ENCODE results near the gene ID1. TPM values are rescaled to one million over a fixed set of nuclear protein-coding genes. Genes with fewer than 3 reads are reported as not detected.

ID1 gene
- total and polyA plus RNA-seq, 2 of the 13 experiments (the other 11 are each of a cell fraction or from before 2014, with no cell fraction given): 320 to 419 TPM

DNA sequence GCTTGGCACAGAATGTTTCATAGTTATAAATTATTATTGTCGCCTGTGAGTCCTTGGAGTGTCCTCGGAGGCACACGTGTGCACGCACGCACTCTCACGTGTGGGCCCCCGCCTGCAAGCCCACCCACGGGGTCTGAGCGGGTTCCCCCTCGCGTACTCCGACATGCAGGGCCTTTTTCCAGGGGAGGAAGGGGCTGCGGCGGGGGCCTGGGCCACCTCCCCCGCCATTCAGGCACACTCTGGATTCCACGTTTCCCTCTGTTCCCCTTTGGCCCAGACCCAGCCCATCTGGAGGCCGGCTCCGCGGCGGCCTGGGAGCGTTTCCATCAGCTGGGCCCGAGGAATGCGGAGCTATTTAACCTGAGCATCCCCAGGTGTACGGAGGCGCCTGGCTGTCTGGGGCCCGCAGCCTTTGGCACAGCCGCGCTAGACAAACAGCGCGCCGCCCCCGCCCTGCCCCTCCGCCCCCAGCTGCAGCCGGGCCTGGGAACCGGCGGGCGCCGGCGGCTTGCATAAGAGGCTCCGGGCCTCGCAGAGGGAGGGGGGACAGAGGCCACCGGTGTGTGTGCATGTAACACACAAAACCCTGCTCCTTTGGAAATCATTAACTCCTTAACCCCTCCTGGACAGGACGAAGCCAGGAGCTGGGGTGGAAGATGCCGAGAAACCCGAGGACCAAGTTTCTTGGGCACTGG is 3.3 kb downstream of the ID1 start (continued):
- TF ChIP-seq, protein P1, sequence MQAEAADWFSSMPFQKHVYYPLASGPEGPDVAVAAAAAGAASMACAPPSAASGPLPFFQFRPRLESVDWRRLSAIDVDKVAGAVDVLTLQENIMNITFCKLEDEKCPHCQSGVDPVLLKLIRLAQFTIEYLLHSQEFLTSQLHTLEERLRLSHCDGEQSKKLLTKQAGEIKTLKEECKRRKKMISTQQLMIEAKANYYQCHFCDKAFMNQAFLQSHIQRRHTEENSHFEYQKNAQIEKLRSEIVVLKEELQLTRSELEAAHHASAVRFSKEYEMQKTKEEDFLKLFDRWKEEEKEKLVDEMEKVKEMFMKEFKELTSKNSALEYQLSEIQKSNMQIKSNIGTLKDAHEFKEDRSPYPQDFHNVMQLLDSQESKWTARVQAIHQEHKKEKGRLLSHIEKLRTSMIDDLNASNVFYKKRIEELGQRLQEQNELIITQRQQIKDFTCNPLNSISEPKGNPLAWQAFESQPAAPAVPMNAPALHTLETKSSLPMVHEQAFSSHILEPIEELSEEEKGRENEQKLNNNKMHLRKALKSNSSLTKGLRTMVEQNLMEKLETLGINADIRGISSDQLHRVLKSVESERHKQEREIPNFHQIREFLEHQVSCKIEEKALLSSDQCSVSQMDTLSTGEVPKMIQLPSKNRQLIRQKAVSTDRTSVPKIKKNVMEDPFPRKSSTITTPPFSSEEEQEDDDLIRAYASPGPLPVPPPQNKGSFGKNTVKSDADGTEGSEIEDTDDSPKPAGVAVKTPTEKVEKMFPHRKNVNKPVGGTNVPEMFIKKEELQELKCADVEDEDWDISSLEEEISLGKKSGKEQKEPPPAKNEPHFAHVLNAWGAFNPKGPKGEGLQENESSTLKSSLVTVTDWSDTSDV (CRISPR knock-in tag; IDR thresholded peaks at IDR 0.05): peak; percentile 84; the same call in 1 of the 2 replicates
- TF ChIP-seq ZMYM3 (CRISPR knock-in tag; IDR thresholded peaks at IDR 0.05) (peak; percentile 97), PHF21A (CRISPR knock-in tag; IDR thresholded peaks at IDR 0.05) (peak; percentile 100), ELF4 (CRISPR knock-in tag; IDR thresholded peaks at IDR 0.05; ENCODE audit: borderline replicate concordance) (peak; percentile 92), ZNF562 (CRISPR knock-in tag; IDR thresholded peaks at IDR 0.05; ENCODE audit: borderline replicate concordance) (no peak), NCOA5 (CRISPR knock-in tag; IDR thresholded peaks at IDR 0.05) (0 out of 2 replicates have a peak, but pooled peaks have one; percentile 81), NPAS2 (CRISPR knock-in tag; IDR thresholded peaks at IDR 0.05; ENCODE audit: borderline replicate concordance) (no peak), PTBP1 (IDR thresholded peaks at IDR 0.05; ENCODE audit: low read depth, low read length, poor library complexity, severe bottlenecking) (peak; percentile 90), TCF7 (IDR thresholded peaks at IDR 0.05; ENCODE audit: low read depth) (peak; percentile 98), ZNF569 (CRISPR knock-in tag; IDR thresholded peaks at IDR 0.05; ENCODE audit: borderline replicate concordance) (peak; percentile 90; the same call in 1 of the 2 replicates), ZSCAN31 (CRISPR knock-in tag; IDR thresholded peaks at IDR 0.05; ENCODE audit: low read depth) (peak; percentile 100), NBN (conservative IDR thresholded peaks at IDR 0.05) (no peak), ZNF292 (CRISPR knock-in tag; IDR thresholded peaks at IDR 0.05; ENCODE audit: borderline replicate concordance, low read depth) (peak; percentile 99), ATAD3A (CRISPR knock-in tag; IDR thresholded peaks at IDR 0.05) (no peak), YY1 (IDR thresholded peaks at IDR 0.05; ENCODE audit: insufficient read depth, insufficient replicate concordance, low read depth, low read length) (peak; percentile 87), CAMTA2 (CRISPR knock-in tag; IDR thresholded peaks at IDR 0.05; ENCODE audit: borderline replicate concordance) (peak; percentile 94), SRSF4 (IDR thresholded peaks at IDR 0.05; ENCODE audit: low read depth, low read length, poor library complexity, severe bottlenecking) (no peak)
- TF ChIP-seq, protein P2, sequence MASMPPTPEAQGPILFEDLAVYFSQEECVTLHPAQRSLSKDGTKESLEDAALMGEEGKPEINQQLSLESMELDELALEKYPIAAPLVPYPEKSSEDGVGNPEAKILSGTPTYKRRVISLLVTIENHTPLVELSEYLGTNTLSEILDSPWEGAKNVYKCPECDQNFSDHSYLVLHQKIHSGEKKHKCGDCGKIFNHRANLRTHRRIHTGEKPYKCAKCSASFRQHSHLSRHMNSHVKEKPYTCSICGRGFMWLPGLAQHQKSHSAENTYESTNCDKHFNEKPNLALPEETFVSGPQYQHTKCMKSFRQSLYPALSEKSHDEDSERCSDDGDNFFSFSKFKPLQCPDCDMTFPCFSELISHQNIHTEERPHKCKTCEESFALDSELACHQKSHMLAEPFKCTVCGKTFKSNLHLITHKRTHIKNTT (CRISPR knock-in tag; IDR thresholded peaks at IDR 0.05): no peak
- TF ChIP-seq, protein P3, sequence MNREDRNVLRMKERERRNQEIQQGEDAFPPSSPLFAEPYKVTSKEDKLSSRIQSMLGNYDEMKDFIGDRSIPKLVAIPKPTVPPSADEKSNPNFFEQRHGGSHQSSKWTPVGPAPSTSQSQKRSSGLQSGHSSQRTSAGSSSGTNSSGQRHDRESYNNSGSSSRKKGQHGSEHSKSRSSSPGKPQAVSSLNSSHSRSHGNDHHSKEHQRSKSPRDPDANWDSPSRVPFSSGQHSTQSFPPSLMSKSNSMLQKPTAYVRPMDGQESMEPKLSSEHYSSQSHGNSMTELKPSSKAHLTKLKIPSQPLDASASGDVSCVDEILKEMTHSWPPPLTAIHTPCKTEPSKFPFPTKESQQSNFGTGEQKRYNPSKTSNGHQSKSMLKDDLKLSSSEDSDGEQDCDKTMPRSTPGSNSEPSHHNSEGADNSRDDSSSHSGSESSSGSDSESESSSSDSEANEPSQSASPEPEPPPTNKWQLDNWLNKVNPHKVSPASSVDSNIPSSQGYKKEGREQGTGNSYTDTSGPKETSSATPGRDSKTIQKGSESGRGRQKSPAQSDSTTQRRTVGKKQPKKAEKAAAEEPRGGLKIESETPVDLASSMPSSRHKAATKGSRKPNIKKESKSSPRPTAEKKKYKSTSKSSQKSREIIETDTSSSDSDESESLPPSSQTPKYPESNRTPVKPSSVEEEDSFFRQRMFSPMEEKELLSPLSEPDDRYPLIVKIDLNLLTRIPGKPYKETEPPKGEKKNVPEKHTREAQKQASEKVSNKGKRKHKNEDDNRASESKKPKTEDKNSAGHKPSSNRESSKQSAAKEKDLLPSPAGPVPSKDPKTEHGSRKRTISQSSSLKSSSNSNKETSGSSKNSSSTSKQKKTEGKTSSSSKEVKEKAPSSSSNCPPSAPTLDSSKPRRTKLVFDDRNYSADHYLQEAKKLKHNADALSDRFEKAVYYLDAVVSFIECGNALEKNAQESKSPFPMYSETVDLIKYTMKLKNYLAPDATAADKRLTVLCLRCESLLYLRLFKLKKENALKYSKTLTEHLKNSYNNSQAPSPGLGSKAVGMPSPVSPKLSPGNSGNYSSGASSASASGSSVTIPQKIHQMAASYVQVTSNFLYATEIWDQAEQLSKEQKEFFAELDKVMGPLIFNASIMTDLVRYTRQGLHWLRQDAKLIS (CRISPR knock-in tag; IDR thresholded peaks at IDR 0.05): peak; percentile 97
- TF ChIP-seq, protein P4, sequence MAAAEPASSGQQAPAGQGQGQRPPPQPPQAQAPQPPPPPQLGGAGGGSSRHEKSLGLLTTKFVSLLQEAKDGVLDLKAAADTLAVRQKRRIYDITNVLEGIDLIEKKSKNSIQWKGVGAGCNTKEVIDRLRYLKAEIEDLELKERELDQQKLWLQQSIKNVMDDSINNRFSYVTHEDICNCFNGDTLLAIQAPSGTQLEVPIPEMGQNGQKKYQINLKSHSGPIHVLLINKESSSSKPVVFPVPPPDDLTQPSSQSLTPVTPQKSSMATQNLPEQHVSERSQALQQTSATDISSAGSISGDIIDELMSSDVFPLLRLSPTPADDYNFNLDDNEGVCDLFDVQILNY (CRISPR knock-in tag; conservative IDR thresholded peaks at IDR 0.05): peak; percentile 75

Data from HepG2 (cell line).